GM21367 (cell line): ENCODE data around the gene EDN1.
"Not testable (repeated sequence)": the region's sequence is repeated elsewhere in the genome, so short reads cannot be mapped to it uniquely, and the experiment has no call there.

ENCODE experiments used
- ATAC-seq: cut with Tn5 transposase; IDR thresholded peaks from one replicate; pipeline ENCODE4 v1.9.1; 2021; ENCODE audit not compliant: unreplicated experiment

Gene EDN1

GRCh38 chr6:12293931-12294807, 4.0 kb downstream of the EDN1 start:
- ATAC-seq: no peak

DNA sequence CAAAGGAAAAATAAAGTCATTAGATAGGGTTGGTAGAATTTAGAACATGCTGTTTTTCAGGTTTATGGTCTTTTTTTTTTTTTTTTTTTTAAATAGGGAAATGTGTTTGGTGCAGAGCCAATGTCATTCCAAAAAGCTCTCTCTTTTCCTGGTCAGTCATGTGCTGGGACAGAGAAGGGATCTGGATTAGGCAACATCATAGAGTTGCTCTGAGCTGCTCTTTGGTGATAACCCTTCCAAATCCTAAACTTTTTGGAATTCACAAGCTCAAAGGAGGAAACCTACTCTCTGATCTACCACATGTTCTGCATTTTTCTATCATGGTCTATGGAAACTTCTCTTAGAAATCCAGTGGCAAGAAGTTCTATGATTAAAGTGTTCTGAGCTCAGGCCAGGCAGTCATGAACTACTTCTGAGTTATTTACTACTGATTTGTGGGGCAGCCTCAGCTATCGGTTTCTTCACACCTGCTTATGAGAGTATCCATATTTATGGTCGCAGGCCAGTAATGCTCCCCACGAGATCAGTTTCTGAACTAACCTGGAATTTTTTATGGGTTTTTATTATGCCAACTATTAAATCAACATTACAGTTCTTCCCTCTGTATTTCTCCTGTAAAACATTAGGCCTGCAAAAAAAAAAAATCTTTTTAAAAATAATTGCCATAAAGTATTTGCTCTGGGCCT, 4.8 kb downstream of the EDN1 start:
- no peak for ATAC-seq

- ATAC-seq: no peak
These were observed 5.5 kb downstream of the EDN1 start for GRCh38 chr6:12295558-12296254.

GRCh38 chr6:12296255-12296573, 6.1 kb downstream of the EDN1 start:
- no peak for ATAC-seq

- no peak for ATAC-seq
These were observed 6.4 kb downstream of the EDN1 start for GRCh38 chr6:12296604-12297003.

GRCh38 chr6:12297363-12298016, 7.3 kb downstream of the EDN1 start:
- ATAC-seq: no peak

DNA sequence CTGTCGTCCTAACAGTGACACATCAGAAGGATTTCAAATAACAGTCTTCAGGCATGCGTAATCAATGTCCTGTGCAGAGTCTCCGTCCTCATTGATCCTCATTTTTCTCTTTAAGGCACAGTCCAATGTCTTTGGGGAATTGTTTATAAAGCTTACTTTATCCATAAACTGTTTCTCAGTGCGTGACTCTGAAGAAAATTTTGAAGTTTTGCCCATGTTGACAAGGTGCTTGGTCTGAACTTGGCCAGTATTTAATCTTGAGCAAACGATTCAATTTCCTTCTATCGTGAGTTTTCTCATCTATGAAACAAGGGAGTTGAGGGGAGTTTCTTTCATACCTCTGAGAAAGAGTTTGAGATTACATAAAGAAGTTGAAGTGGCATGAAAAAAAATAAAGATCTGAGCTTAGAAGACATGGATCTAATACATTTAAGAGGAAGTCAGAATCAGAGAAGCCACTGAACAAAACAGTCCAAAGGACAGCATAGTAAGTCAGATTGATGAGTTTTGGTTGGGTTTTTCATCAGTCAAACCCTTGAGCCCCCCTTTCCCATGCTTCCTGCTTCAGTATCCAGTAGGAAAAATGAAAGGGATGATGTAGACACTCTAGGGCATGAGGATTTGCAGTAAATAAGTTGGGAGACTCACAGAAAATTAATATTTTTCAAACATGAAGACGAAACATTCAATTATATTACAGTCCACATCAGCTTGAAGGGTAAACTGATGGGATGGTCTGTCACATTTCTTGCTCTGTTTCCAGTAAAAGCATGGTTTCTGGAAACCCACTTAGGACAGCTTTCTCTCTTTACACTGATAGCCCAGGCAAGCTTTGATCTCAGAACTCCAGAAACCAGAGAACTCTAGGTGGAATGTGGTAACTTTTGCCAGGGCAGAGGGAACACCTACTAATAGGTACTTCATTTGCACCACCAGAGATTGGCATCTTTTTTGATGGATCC, 8.1 kb downstream of the EDN1 start:
- no peak for ATAC-seq

DNA sequence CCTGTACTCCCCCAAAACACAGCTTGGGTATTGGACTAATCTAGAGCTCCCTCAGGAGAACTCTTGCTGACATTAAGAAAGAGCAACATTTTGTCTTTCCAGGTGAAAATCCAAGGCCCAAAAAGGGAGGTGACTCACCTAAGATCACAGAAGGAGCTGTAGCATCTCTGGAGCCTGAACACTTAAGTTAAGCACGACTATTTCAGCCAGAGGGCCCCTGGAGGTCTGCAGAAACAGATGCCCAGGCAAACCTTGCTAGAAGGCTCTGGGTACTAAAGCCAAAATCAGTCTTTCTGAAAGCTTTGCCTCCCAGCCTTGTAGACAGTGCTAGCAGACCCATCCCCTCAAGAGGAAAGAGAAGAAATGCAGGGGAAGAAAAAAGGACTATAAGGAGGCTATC, 8.8 kb downstream of the EDN1 start:
- ATAC-seq: no peak

DNA sequence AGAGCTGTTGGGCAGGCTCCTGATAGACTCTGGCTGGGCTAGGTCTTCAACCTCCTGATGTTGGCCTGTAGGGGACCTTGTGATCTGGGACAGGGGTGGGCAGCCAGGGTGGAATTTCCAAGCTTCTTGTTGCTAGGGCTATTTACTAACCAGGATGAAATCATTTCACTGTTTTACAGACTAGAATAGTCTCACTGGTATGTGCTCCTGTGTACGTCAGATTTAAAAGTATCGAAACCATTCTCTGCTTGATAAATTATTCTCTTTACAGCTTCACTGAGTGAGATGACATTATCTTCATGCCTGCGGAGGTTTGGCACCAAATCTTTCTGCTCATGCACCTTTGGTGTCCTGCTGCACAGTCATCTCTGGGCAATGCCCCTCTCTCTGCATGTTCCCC, 10.9 kb downstream of the EDN1 start:
- ATAC-seq: no peak

DNA sequence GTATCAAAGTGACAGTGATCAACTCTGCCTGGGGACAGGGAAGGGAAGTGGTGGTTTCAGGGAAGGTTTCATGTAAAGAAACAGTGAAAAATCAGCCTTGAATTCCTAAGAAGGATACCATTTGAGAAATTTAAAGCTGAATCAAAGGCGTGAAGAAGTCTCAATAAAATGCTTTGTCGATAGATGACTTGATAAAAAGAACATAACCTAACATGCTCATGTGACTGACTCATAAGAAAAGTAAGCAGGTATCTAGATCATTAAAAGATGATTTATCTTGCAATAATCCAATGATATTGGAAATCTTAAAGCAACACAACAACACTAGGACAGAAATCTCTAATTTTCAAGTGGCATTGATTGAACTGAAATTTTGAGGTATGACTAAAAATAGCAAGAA, 14.3 kb downstream of the EDN1 start:
- ATAC-seq: no peak

GRCh38 chr6:12309070-12309469, 18.9 kb downstream of the EDN1 start:
- ATAC-seq: no peak

DNA sequence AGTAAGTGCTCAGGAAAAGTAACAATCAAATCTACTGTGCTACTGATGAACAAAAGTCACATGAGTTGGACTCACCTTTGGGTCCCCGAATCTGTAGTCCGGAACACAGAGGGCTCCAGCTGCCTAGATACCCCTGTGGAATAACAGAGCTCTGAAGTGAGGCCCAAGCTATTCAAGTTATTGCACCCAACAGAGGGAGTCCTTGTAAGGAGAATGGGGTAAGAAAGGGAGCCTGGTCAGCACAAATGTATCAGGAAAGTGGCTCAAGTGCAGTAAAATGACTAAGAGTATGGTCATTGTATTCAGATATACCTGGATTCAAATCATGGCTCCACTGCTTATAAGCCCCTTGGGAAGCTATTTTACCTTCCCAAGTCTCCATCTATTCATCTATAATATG, 20.9 kb downstream of the EDN1 start:
- no peak for ATAC-seq

- no peak for ATAC-seq
These were observed 22.6 kb downstream of the EDN1 start for GRCh38 chr6:12312736-12313135.

- no peak for ATAC-seq
These were observed 23.3 kb downstream of the EDN1 start for GRCh38 chr6:12313306-12313991.

DNA sequence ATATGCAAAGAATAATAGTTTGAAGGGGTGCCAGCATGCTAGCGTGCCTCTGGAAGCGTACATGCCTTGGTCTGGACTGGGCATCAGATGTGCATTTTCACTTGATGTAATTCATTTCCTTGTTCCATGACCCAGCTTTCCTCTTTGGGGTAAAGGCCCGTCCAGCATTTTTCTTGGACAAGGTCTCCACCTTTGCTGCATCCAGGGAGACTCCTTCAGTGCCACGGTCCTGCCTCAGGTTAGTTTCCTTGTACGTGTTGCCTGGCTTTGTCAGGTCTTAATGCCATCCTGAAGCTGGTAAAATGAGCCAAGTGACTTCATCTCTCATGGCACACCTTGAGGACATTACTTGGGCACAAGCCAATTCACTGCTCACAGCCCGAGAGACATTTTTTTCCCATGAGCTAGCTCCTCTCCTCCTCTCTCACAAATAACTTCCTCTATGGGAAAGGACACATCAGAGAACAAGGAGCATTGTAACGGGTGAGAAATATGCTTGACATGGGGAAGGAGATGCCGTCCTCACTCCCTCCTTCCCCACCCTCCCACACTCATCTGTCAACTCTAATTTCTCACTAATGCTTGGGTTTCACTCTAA, 23.9 kb downstream of the EDN1 start:
- no peak for ATAC-seq

DNA sequence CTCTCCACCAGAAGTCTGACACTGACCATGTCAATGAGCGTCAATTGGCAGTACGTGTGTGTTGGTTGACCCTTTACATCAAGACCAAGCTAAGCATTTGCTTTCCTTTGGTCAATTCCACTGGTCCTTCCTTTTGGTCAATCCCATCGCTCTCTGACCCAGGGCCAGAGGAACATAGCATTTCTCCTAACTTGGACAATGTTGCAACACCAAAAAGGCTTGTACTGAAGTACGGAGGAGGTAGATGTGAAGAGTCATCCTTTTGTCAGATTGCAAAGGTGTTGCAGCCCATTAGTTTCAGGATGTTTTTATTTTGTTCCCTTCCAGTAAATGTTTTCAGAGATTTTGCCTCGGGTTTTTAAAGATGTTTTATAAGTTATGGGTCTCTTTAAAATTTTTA, 24.6 kb downstream of the EDN1 start:
- no peak for ATAC-seq

DNA sequence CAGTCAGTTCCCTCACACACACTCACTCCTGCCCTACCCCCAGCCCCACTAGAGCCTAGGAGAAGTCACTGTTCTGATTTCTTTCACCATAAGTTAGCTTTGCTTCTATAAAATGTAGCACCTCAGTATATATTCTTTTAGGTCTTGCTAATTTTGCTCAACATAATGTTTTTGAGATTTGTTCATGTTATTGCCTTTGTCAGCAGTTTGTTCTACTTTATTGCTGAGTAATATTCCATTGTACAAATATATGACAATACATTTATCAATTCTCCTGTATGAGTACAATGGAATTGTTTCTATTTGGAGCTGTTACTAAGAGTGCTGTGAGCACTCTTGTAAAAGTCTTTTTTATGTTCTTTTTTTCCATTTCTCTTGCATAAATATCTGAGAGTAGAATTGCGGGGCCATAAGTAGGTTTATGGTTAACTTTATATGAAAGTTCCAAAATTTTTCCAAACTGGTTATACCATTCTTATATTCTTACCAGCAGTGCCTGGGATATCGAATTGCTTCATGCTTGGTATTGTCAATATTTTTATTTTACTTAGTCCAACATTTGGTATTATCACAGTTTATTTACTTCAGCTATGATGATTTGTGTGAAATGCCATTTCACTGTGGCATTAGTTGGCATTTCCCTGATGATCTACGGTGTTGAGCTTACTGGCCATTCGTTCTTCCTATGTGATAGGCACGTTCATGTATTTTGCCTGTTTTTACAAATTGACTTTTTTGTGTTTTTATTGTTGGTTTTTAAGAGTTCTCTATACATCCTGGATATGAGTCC, 25.3 kb downstream of the EDN1 start:
- ATAC-seq: no peak

DNA sequence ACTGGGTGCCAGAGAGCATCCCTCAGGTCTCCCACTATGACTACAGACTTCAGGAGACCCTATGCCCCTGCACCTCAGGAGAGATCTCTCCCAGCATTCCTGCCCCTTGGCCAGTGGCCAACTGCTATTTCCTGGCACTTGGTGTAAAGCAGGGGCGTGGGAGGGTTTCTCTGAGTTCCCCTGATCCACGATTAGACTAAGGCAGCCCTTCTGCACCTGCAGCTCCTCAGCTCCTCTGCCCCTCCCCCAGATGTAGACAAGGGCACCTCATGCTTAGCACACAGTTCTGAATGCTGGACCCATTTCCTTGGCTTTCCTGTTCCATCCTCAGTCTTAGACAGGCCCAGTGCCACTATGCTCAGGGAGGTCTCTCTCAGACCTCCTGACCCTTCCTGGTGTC, 28.6 kb downstream of the EDN1 start:
- ATAC-seq: no peak

GRCh38 chr6:12320074-12320473, 29.9 kb downstream of the EDN1 start:
- ATAC-seq: not testable (repeated sequence)
